GM23338 (cell line): ENCODE measurements around the gene MAMLD1. TPM values are rescaled to one million over a fixed set of nuclear protein-coding genes. Genes with fewer than 3 reads are reported as not detected.

Experiments
- ATAC-seq: fragments of 200-7000 bp; cut with Tn5 transposase; 3 replicates; pipeline ENCODE4 v1.9.1; 2020
- DNase-seq: peaks from one replicate; pipeline ENCODE4 v3.0.0-alpha.2; 2015; ENCODE audit warnings: low spot score
- H2AFZ ChIP-seq: fragments of 200-600 bp; sonication (generic); 2 replicates; pipeline ENCODE4 v1.8.0; 2016; ENCODE audit warnings: antibody characterized with exemption, mild to moderate bottlenecking, moderate library complexity
- H3F3A ChIP-seq: fragments of 200-600 bp; sonication (generic); replicated peaks from 2 replicates; pipeline ENCODE4 v1.8.0; 2017; ENCODE audit warnings: antibody characterized with exemption, mixed run types, low read depth
- H3K27ac ChIP-seq: fragments of 200-600 bp; sonication (generic); 2 replicates; pipeline ENCODE4 v1.6.1; 2016; ENCODE audit warnings: low read depth
- H3K27me3 ChIP-seq: fragments of 200-600 bp; sonication (generic); 2 replicates; pipeline ENCODE4 v1.8.0; 2016; ENCODE audit warnings: mild to moderate bottlenecking, mixed run types, moderate library complexity; ENCODE audit not compliant: insufficient read depth
- H3K36me3 ChIP-seq: fragments of 200-600 bp; sonication (generic); 2 replicates; pipeline ENCODE4 v1.8.0; 2016; ENCODE audit warnings: mild to moderate bottlenecking; ENCODE audit not compliant: insufficient read depth
- H3K4me1 ChIP-seq: fragments of 200-600 bp; sonication (generic); 2 replicates; pipeline ENCODE4 v1.8.0; 2016; ENCODE audit warnings: mild to moderate bottlenecking, moderate library complexity; ENCODE audit not compliant: insufficient read depth
- H3K4me2 ChIP-seq: fragments of 200-600 bp; sonication (generic); 2 replicates; pipeline ENCODE4 v1.7.1; 2017; ENCODE audit warnings: mixed run types
- H3K4me3 ChIP-seq: fragments of 200-600 bp; sonication (generic); 2 replicates; pipeline ENCODE4 v1.6.1; 2016; ENCODE audit warnings: mixed run types
- H3K79me2 ChIP-seq: fragments of 200-600 bp; sonication (generic); replicated peaks from 2 replicates; pipeline ENCODE4 v1.8.0; 2017; ENCODE audit warnings: mild to moderate bottlenecking; ENCODE audit not compliant: insufficient read depth
- H3K9me2 ChIP-seq: fragments of 200-600 bp; sonication (generic); 2 replicates; pipeline ENCODE4 v1.8.0; 2017; ENCODE audit not compliant: insufficient read depth
- H4K20me1 ChIP-seq: fragments of 200-600 bp; sonication (generic); replicated peaks from 2 replicates; pipeline ENCODE4 v1.8.0; 2017; ENCODE audit warnings: mild to moderate bottlenecking; ENCODE audit not compliant: insufficient read depth
- H3K27ac Mint-ChIP-seq: 2 replicates; pipeline ENCODE4 v1.8.0; 2020; ENCODE audit warnings: inconsistent platforms, mild to moderate bottlenecking, moderate library complexity, mixed read lengths
- H3K27me3 Mint-ChIP-seq: 3 replicates; pipeline ENCODE4 v1.8.0; 2022; ENCODE audit warnings: low read depth, mild to moderate bottlenecking, moderate library complexity, mixed read lengths, inconsistent platforms; ENCODE audit not compliant: insufficient read depth, poor library complexity
- H3K36me3 Mint-ChIP-seq: 3 replicates; pipeline ENCODE4 v1.8.0; 2021; ENCODE audit warnings: low read depth, mild to moderate bottlenecking, inconsistent platforms, moderate library complexity, mixed read lengths
- H3K4me1 Mint-ChIP-seq: 3 replicates; pipeline ENCODE4 v1.8.0; 2020; ENCODE audit warnings: mild to moderate bottlenecking, inconsistent platforms, mixed read lengths
- H3K4me3 Mint-ChIP-seq: 3 replicates; pipeline ENCODE4 v1.8.0; 2021; ENCODE audit warnings: moderate library complexity, mild to moderate bottlenecking, inconsistent platforms, mixed read lengths
- H3K9me3 Mint-ChIP-seq: 3 replicates; pipeline ENCODE4 v1.8.0; 2020; ENCODE audit warnings: moderate library complexity, mild to moderate bottlenecking, inconsistent platforms, mixed read lengths
- CTCF ChIP-seq, 2 experiments: fragments of 200-600 bp in 1 of 2; sonication (generic) in 1 of 2; conservative IDR thresholded peaks; 2 replicates each; pipeline versions ENCODE4 v1.5.1 to v1.6.1; 2016 to 2017; ENCODE audit warnings: antibody characterized with exemption in 2 of 2, low read depth in 2 of 2, mild to moderate bottlenecking in 2 of 2, moderate library complexity in 1 of 2
- ETS1 ChIP-seq: IDR thresholded peaks from 2 replicates; pipeline ENCODE4 v1.6.1; 2016; ENCODE audit warnings: antibody characterized with exemption
- EZH2 ChIP-seq: fragments of 200-600 bp; sonication (generic); IDR thresholded peaks from one replicate; pipeline ENCODE4 v1.8.0; 2017; ENCODE audit warnings: antibody characterized with exemption, mild to moderate bottlenecking, low read depth; ENCODE audit not compliant: unreplicated experiment
- JUNB ChIP-seq: IDR thresholded peaks from one replicate; pipeline ENCODE4 v1.6.1; 2016; ENCODE audit warnings: antibody characterized with exemption; ENCODE audit not compliant: unreplicated experiment
- NANOG ChIP-seq: IDR thresholded peaks from 2 replicates; pipeline ENCODE4 v1.6.1; 2016; ENCODE audit warnings: antibody characterized with exemption, borderline replicate concordance
- POLR2AphosphoS5 ChIP-seq: IDR thresholded peaks from 2 replicates; pipeline ENCODE4 v1.6.1; 2016; ENCODE audit warnings: antibody characterized with exemption, low read depth
- REST ChIP-seq: IDR thresholded peaks from one replicate; pipeline ENCODE4 v1.6.1; 2018; ENCODE audit warnings: antibody characterized with exemption; ENCODE audit not compliant: unreplicated experiment
- STAT1 ChIP-seq: IDR thresholded peaks from one replicate; pipeline ENCODE4 v1.6.1; 2016; ENCODE audit warnings: antibody characterized with exemption; ENCODE audit not compliant: unreplicated experiment
- ZNF114 ChIP-seq: fragments of 250-450 bp; sonication (Bioruptor Pico); IDR thresholded peaks from 2 replicates; pipeline ENCODE4 v1.5.0; 2020; ENCODE audit warnings: mild to moderate bottlenecking, moderate library complexity
- ZNF331 ChIP-seq: fragments of 250-450 bp; sonication (Bioruptor Pico); IDR thresholded peaks from 2 replicates; pipeline ENCODE4 v1.5.0; 2020; ENCODE audit warnings: low read depth, mild to moderate bottlenecking, moderate library complexity
- ZNF462 ChIP-seq: fragments of 250-450 bp; sonication (Bioruptor Pico); IDR thresholded peaks from 2 replicates; pipeline ENCODE4 v1.5.0; 2020; ENCODE audit warnings: mild to moderate bottlenecking, moderate library complexity
- polyA plus RNA-seq: library from polyadenylated mRNA; unstranded; fragments of >200 nt; fragmentation: Nextera tagmentation; extraction: Ambion mirVana; gene quantifications from 2 replicates; pipeline ENCODE4 v1.2.1, GENCODE V29; 2016
- total RNA-seq: library from RNA; depleted of rRNA; stranded (reverse); fragments of >200 nt; shearing (Covaris generic); gene quantifications from 2 replicates; pipeline ENCODE4 v1.2.3, GENCODE V29; 2014

The MAMLD1 gene
- total and polyA plus RNA-seq, 2 experiments from 2014 or later = 0.13 to 0.21 TPM

GRCh38 chrX:150548251-150548650 lies 185.1 kb downstream of the MAMLD1 start (continued):
- TF ChIP-seq REST (no peak), NANOG (no peak)

GRCh38 chrX:150548684-150549083 lies 185.6 kb downstream of the MAMLD1 start:
- Mint-ChIP-seq H3K36me3 (no peaks in the 10 kb centered on the region), H3K27me3 (peaks cover 21% of the 10 kb centered on the region)
- TF ChIP-seq POLR2AphosphoS5 (no peak), EZH2 (no peak), ZNF462 (CRISPR knock-in tag) (no peak), ETS1 (no peak), ZNF114 (CRISPR knock-in tag) (no peak), JUNB (no peak), STAT1 (no peak), ZNF331 (no peak), NANOG (no peak), CTCF (conservative IDR thresholded peaks at IDR 0.05; ENCODE audit: low read depth in 2 of 2) (no peak)

More at GRCh38 chrX:150548684-150549083, 185.6 kb downstream of the MAMLD1 start:
- H3K27ac Mint-ChIP-seq = no peak overlapping the region
- Histone ChIP-seq H3K4me2 (no peak overlapping the region), H3K9me2 (no peaks in the 10 kb centered on the region), H3K79me2 (no peaks in the 10 kb centered on the region), H3K27me3 (peaks cover 25% of the 10 kb centered on the region), H3F3A (no peaks in the 10 kb centered on the region), H4K20me1 (no peaks in the 10 kb centered on the region), H3K36me3 (no peaks in the 10 kb centered on the region), H3K4me1 (no peaks in the 10 kb centered on the region), H3K27ac (no peak overlapping the region), H3K4me3 (no peak overlapping the region), H2AFZ (no peak overlapping the region)
- H3K9me3 Mint-ChIP-seq = no peaks in the 10 kb centered on the region
- no peak for ATAC-seq
- no peak overlapping the region for H3K4me3 Mint-ChIP-seq
- DNase-seq = no peak
- peaks cover 12% of the 10 kb centered on the region; the same call in 2 of the 3 replicates for H3K4me1 Mint-ChIP-seq
